IPS-NIHi11 (cell line): ENCODE data around the gene JOSD2.
A peak's percentile ranks its signal among the peaks of the same experiment; 100 is the strongest.

Source experiments
- DNase-seq: peaks from one replicate; pipeline ENCODE4 v3.0.0; 2012; ENCODE audit warnings: mixed read lengths, low spot score

The JOSD2 gene

DNA sequence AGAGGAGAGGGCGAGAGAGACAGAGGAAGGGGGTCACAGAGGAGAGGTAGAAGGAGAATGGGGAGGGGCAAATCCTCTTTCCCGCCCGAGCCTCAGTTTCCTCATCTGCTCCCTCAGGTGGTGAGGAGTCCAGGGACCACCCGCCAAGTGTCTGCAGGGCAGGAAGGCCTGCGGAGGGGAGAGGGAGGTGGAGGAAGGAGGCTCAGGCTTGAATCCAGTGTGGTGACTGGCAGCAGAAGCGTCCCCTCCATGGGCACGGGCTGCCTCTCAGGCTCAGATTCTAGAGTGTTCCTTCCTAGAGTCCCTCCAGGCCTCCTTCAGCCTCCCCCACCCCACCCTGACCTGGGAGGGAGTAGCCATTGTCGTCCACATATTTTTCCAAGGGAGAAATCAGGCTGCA, 17.8 kb downstream of the JOSD2 start:
- no peak for DNase-seq

DNA sequence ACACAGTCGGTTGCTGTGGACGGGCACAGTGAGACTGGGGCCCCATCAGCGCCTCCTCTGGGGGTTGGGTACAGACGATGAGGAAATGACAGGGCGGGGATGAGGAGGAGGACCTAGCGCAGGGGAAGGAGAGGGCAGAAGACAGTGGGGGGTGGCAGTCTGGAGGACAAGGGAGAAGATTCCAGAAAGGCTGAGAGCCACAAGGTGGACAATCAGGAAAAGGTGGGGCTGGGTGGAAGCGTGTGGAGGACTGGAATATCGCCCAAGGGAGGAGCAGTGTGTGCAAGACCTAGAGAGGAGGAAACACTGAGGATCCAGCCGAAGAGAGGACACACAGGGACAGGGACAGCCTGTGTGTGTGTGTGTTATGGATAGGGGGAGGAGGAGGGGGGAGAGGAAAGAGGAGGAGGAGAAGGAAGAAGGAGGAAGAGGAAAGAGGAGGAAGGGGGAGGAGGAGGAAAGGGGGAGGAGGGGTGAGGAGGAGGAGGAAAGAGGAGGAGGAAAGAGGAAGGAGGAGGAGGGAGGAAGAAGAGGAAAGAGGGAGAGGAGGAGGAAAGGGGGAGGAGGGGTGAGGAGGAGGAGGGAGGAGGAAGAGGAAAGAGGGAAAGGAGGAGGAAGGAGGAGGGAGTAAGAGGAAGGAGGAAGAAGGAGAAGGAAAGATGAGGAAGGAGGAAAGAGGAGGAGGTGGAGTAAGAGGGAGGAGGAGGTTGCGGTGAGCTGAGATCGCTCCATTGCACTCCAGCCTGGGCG, 18.5 kb downstream of the JOSD2 start:
- no peak for DNase-seq

DNA sequence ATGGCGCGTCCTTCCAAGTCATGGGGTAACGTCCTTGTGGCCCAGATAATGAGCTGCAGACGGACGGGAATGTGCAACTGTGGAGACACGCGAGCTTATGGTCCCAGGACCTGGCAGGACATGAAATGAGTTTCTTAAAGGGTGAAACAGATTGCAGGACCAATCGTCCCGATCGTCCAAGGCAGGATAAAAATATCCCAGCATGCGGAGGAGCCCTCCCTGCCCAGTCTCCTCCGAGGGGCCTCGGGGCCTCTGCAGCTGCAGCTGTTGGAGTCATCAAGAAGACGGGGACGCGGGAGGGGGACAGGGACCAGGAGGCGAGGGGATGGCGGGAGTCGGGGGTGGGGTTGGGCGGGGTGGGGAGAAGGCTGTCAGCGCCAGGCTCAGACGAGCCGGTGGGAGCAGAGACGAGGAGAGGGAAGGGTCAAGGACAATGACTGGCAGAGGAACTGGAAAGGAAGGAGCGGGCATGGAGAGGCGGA, 20.0 kb downstream of the JOSD2 start:
- no peak for DNase-seq

GRCh38 chr19:50490411-50490811, 20.6 kb downstream of the JOSD2 start:
- no peak for DNase-seq

DNA sequence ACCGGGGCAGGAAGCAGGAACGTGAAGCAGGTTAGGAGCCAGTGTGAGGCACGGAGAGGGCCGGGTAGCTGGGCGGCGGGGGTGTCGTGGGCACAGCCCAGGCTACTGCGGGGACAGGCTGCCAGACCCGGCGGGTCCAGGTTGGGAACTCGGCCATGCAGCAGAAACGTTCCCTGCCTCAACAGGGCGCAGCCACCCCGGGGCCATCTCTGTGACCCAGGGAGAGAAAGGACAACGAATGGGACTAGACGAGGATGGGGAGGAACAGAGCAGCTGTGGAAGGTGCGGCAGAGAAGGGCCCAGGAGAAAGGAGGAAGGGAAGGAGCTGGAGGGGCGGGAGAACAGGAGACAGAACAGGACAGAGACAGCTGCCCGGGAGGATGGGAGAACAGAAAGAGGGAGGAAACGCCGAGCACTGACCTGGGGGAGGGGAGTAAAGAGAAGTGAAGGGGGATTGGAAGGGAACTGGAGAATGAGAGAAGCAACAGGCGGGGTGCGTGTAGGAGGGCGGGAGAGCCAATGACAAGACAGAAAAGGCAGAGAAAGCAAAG, 21.5 kb downstream of the JOSD2 start:
- DNase-seq, result no peak

- DNase-seq, result no peak
These were observed 22.4 kb downstream of the JOSD2 start for GRCh38 chr19:50488389-50489194.

DNA sequence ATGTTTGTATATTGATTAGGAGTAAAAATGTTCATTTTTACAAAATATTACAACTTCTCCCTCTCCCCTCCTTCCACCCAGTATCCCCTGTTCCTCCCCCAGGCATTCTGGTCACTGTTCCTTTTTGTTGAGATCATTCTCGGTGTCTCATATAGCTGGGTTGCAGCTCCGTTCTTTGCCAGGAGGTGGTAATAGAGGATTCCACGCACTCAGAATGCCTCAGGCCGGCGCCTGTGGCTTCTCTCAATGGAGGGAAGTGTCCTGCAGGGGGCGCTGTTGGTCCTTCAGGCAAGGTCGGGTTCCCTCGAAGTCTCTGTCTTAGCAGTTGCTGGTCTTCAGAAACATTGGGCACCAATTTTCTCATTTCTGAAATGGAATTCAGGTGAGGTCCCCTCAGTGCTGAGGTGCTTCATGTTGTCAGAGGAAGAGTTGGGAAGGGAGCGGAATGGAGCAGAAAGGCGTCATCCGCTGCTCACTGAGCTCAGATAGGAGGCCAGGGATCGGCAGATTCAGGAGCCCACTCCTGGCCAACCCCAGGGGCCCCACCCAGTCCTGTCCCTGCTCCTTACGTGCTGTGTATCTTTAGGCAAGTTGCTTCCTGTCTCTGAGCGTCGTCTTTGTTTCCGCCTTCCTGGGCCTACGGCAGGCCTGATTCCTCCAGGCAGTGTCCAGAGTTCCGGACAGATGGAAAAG, 24.0 kb downstream of the JOSD2 start:
- DNase-seq, result peak; percentile 54

GRCh38 chr19:50485284-50485955, 25.6 kb downstream of the JOSD2 start:
- no peak for DNase-seq

DNA sequence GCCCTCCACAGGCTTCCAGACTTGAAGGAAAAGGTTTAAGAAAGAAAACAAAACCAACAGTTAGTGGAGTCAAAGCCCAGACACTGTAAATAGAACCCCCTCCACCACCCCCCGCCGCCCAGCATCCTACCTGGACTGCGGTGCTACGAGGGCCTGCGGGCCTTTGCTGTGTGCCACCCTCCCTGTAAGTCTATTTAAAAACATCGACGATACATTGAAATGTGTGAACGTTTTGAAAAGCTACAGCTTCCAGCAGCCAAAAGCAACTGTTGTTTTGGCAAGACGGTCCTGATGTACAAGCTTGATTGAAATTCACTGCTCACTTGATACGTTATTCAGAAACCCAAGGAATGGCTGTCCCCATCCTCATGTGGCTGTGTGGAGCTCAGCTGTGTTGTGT, 28.1 kb downstream of the JOSD2 start:
- no peak for DNase-seq

GRCh38 chr19:50482271-50482855, 28.6 kb downstream of the JOSD2 start:
- no peak for DNase-seq

GRCh38 chr19:50481351-50482149, 29.4 kb downstream of the JOSD2 start:
- DNase-seq, result no peak

DNA sequence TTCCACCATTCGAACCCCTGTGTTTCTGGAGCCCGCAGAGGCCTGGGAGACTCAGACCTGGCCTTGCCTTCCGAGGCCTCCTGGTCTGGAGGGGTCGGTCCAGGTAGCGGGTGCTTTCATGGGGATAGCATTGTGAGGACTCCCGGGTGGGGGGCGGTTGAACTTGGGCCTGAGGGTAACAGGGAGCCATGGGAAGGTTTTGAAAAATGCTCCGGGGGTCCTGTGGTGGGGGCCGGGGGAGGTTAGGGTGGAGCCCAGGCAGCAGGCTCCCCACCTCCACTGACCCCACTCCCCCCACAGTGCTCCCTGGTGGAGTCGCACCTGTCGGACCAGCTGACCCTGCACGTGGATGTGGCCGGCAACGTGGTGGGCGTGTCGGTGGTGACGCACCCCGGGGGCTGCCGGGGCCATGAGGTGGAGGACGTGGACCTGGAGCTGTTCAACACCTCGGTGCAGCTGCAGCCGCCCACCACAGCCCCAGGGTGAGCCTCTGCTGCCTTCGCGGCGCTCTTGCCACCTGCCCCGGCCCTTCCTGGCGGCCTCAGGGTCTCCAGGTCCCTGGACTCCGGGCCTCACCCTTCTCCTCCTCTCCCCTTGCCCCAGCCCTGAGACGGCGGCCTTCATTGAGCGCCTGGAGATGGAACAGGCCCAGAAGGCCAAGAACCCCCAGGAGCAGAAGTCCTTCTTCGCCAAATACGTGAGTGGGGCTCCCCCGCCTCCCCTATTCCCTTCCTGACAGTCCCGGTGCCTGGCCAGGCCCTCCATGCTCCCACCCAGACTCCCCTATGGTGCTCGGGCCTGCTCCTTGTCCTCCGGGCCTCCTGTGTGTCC, 30.5 kb downstream of the JOSD2 start:
- no peak for DNase-seq

DNA sequence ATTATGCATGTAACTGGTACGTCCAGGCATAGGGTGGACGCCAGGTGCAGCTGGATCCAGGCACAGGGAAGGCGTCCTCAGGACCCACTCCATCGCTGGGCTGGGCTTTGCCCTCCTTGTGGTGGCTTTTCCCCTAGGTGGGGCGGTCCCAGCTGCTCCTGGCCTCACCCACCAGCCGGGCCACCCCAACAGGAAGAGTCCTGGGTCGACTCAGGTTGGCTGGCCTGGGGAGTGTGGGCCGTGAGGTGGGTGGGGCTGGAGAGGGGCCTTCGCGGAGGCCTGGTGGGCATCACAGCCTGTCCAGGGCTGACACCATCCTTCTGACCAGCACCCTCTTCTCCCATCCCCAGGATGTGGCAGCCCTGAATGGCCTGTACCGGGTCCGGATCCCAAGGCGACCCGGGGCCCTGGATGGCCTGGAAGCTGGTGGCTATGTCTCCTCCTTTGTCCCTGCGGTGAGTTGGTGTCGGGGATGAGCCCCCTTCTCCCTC, 31.2 kb downstream of the JOSD2 start:
- DNase-seq, result no peak

DNA sequence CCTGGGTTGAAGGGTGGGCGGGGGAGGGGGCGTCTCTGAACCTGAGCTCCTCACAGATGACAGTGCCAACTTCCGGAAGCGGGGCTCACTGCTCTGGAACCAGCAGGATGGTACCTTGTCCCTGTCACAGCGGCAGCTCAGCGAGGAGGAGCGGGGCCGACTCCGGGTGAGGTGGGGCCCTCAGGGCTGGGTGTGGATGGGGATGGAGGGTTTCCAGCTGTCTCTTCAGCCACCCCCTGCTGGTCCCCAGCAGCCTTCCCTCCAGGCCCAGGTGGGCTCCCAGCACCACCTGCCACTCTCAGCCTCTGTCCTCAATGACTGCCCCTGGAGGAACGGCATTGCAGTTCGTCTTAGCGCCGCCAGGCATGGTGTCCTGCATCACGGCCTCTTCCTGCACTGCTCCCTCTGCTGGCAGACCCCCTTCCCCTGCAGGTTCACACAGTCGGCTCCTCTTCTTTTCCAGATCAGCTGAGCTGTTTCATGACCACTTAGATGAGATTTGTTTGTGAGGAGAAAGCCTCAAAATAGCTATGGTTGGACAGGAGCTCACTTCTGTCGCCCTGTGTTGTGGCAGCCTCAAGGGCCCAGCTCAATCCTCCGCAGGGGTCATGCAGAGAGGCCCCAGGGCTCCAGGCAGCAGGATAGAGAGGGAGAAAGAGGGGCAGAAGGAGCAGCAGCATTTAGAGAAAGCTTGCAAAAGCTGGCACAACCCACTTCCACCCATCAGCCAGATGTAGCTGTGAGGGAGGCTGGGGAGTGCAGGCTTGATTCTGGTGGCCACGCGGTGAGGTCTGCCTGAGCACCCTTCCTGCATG, 31.9 kb downstream of the JOSD2 start:
- DNase-seq, result peak; percentile 75

DNA sequence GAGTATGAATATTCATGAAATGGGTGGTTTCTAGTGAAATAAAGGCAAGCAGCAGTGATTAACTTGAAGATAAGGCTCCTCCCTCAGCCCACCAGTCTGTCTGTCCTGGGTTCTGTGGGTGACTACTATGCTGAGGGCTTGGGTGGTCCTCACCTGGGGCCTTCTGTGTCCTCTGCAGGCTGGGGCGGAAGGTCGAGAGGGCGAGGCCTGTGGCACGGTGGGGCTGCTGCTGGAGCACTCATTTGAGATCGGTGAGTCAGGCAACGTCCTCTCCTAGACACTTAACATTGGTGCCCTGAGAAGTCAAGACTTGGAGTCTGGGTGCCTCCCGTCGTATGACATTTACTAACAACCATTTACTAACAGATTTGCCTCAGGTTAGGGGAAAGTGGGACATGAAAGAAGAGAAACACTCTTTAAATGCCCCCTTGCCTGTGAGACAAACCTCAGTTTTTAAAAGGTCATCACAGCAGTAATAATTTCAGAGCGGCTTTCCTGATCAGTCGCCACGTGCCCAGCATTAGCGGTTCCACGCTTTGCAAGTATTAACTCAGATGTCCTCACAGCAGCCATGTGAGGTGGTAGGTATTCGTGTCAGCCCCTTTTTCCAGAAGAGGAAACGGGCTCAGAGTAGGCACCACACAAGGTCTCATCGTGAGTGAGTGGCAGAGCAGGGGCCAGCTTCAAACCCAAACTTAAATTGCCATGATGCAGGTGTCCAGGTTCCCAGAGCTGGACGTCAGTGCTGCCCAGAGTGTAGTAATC, 33.1 kb downstream of the JOSD2 start:
- DNase-seq, result no peak

DNA sequence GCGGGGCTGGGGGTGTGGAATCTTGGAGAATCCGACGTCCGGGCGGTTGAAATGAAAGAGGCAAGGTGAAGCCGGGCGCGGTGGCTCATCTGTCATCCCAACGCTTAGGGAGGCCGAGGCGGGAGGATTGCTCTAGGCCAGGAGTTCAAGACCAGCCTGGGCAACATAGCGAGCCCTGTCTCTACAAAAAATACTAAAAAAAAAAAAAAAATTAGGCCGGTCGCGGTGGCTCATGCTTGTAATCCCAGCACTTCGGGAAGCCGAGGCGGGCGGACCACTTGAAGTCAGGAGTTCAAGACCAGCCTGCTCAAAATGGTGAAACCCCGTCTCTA, 34.1 kb downstream of the JOSD2 start:
- DNase-seq, result no peak

GRCh38 chr19:50476224-50476906, 34.6 kb downstream of the JOSD2 start, which contains the start of the genes EMC10 and GARIN5A:
TSS of gene EMC10 (plus strand) at chr19:50476507. CDS start at chr19:50476545, 38 bp downstream.
TSS of gene GARIN5A (minus strand) at chr19:50476848. CDS start at chr19:50476388, 460 bp downstream.
- DNase-seq, result peak; percentile 100
